ENCODE data around the gene UPK3B. TPM values are rescaled to one million over a fixed set of nuclear protein-coding genes. Genes with fewer than 3 reads are reported as not detected.
A peak's percentile ranks its signal among the peaks of the same experiment; 100 is the strongest.
"Not testable (repeated sequence)": the region's sequence is repeated elsewhere in the genome, so short reads cannot be mapped to it uniquely, and the experiment has no call there.

The UPK3B gene
- total RNA-seq, 1 donor from 2014 or later: 0.64 TPM

- no peaks in the 10 kb centered on the region for H3K27me3 Mint-ChIP-seq (ENCODE audit: low read depth, unreplicated experiment)
- DNase-seq (ENCODE audit: low read depth) (no peak), FAIRE-seq (no peak)
- H3K36me3 Mint-ChIP-seq (ENCODE audit: low read depth, unreplicated experiment): no peaks in the 10 kb centered on the region
- H3K27ac Mint-ChIP-seq (ENCODE audit: unreplicated experiment): no peak overlapping the region
- Histone ChIP-seq H2AFZ (ENCODE audit: low read depth, low read length) (no peak overlapping the region), H3K27ac (ENCODE audit: low read depth, low read length) (no peak overlapping the region), H3K4me2 (ENCODE audit: low read length) (no peak overlapping the region), H3K4me3 (ENCODE audit: insufficient read depth, low read depth, low read length) (no peak overlapping the region), H3K79me2 (ENCODE audit: insufficient read depth, low read length) (no peaks in the 10 kb centered on the region), H3K9me3 (ENCODE audit: insufficient read depth, low read depth, low read length) (no peaks in the 10 kb centered on the region), H4K20me1 (ENCODE audit: insufficient read depth, low read length) (no peaks in the 10 kb centered on the region), H3K4me1 (ENCODE audit: insufficient read depth, low read length) (peaks cover 2% of the 10 kb centered on the region), H3K36me3 (ENCODE audit: insufficient read depth, low read length) (no peaks in the 10 kb centered on the region), H3K9ac (ENCODE audit: low read length) (no peak overlapping the region), H3K27me3 (ENCODE audit: insufficient read depth, low read length) (no peaks in the 10 kb centered on the region)
- H3K4me1 Mint-ChIP-seq (ENCODE audit: low read depth, unreplicated experiment): no peaks in the 10 kb centered on the region
- TF ChIP-seq, protein P1, sequence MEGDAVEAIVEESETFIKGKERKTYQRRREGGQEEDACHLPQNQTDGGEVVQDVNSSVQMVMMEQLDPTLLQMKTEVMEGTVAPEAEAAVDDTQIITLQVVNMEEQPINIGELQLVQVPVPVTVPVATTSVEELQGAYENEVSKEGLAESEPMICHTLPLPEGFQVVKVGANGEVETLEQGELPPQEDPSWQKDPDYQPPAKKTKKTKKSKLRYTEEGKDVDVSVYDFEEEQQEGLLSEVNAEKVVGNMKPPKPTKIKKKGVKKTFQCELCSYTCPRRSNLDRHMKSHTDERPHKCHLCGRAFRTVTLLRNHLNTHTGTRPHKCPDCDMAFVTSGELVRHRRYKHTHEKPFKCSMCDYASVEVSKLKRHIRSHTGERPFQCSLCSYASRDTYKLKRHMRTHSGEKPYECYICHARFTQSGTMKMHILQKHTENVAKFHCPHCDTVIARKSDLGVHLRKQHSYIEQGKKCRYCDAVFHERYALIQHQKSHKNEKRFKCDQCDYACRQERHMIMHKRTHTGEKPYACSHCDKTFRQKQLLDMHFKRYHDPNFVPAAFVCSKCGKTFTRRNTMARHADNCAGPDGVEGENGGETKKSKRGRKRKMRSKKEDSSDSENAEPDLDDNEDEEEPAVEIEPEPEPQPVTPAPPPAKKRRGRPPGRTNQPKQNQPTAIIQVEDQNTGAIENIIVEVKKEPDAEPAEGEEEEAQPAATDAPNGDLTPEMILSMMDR (IDR thresholded peaks at IDR 0.05; ENCODE audit: insufficient read depth, low read depth, low read length): no peak
- TF ChIP-seq EZH2 (IDR thresholded peaks at IDR 0.05; ENCODE audit: insufficient read depth, low read length): no peak
- no peak overlapping the region for H3K4me3 Mint-ChIP-seq (ENCODE audit: unreplicated experiment)
- peaks cover 1% of the 10 kb centered on the region for H3K9me3 Mint-ChIP-seq (ENCODE audit: unreplicated experiment)
Observed at GRCh38 chr7:76514926-76515771, 4.8 kb downstream of the UPK3B start.

- Mint-ChIP-seq H3K9me3 (ENCODE audit: unreplicated experiment) (peaks cover 1% of the 10 kb centered on the region), H3K4me1 (ENCODE audit: low read depth, unreplicated experiment) (peaks cover 2% of the 10 kb centered on the region), H3K36me3 (ENCODE audit: low read depth, unreplicated experiment) (no peaks in the 10 kb centered on the region), H3K27me3 (ENCODE audit: low read depth, unreplicated experiment) (no peaks in the 10 kb centered on the region), H3K4me3 (ENCODE audit: unreplicated experiment) (no peak overlapping the region), H3K27ac (ENCODE audit: unreplicated experiment) (no peak overlapping the region)
- no peaks in the 10 kb centered on the region for H4K20me1 ChIP-seq (ENCODE audit: insufficient read depth, low read length)
- peaks cover 2% of the 10 kb centered on the region for H3K4me1 ChIP-seq (ENCODE audit: insufficient read depth, low read length)
- no peaks in the 10 kb centered on the region for H3K79me2 ChIP-seq (ENCODE audit: insufficient read depth, low read length)
- H3K4me2 ChIP-seq (ENCODE audit: low read length): peak overlapping the region; percentile 76
- no peaks in the 10 kb centered on the region for H3K36me3 ChIP-seq (ENCODE audit: insufficient read depth, low read length)
- H2AFZ ChIP-seq (ENCODE audit: low read depth, low read length): peak overlapping the region; percentile 81
- no peak overlapping the region for H3K9ac ChIP-seq (ENCODE audit: low read length)
- no peaks in the 10 kb centered on the region for H3K27me3 ChIP-seq (ENCODE audit: insufficient read depth, low read length)
- no peak for FAIRE-seq
- TF ChIP-seq, protein P1 (IDR thresholded peaks at IDR 0.05; ENCODE audit: insufficient read depth, low read depth, low read length): peak; percentile 35
- no peak for TF ChIP-seq EZH2 (IDR thresholded peaks at IDR 0.05; ENCODE audit: insufficient read depth, low read length)
- no peak overlapping the region for H3K27ac ChIP-seq (ENCODE audit: low read depth, low read length)
- H3K9me3 ChIP-seq (ENCODE audit: insufficient read depth, low read depth, low read length): no peaks in the 10 kb centered on the region
- no peak overlapping the region for H3K4me3 ChIP-seq (ENCODE audit: insufficient read depth, low read depth, low read length)
- DNase-seq (ENCODE audit: low read depth): peak; percentile 29
Observed at GRCh38 chr7:76515999-76516443, 5.7 kb downstream of the UPK3B start.

DNA sequence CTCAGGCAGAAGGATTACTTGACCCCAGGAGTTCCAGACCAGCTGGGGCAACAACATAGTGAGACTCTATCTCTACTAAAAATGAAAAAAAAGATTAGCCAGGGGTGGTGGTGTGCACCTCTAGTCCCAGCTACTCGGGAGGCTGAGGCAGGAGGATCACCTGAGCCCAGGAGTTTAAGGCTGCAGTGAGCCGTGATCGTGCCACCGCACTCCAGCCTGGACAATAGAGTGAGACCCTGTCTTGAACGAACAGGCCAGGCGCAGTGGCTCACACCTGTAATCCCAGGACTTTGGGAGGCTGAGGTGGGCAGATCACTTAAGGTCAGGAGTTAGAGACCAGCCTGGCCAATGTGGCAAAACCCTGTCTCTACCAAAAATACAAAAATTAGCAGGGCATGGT is 6.6 kb downstream of the UPK3B start:
- not testable (repeated sequence) for H3K4me3 ChIP-seq (ENCODE audit: insufficient read depth, low read depth, low read length); H3K4me2 ChIP-seq (ENCODE audit: low read length); H3K9ac ChIP-seq (ENCODE audit: low read length); H3K4me1 Mint-ChIP-seq (ENCODE audit: low read depth, unreplicated experiment); H3K9me3 Mint-ChIP-seq (ENCODE audit: unreplicated experiment); H2AFZ ChIP-seq (ENCODE audit: low read depth, low read length); H3K4me3 Mint-ChIP-seq (ENCODE audit: unreplicated experiment); H3K27me3 ChIP-seq (ENCODE audit: insufficient read depth, low read length); H3K27me3 Mint-ChIP-seq (ENCODE audit: low read depth, unreplicated experiment); H3K36me3 ChIP-seq (ENCODE audit: insufficient read depth, low read length); H3K9me3 ChIP-seq (ENCODE audit: insufficient read depth, low read depth, low read length); H4K20me1 ChIP-seq (ENCODE audit: insufficient read depth, low read length); H3K79me2 ChIP-seq (ENCODE audit: insufficient read depth, low read length); FAIRE-seq; H3K27ac Mint-ChIP-seq (ENCODE audit: unreplicated experiment); H3K4me1 ChIP-seq (ENCODE audit: insufficient read depth, low read length); H3K27ac ChIP-seq (ENCODE audit: low read depth, low read length); DNase-seq (ENCODE audit: low read depth); H3K36me3 Mint-ChIP-seq (ENCODE audit: low read depth, unreplicated experiment)

GRCh38 chr7:76526183-76526582 is 15.8 kb downstream of the UPK3B start:
- H3K79me2 ChIP-seq (ENCODE audit: insufficient read depth, low read length); H3K4me1 Mint-ChIP-seq (ENCODE audit: low read depth, unreplicated experiment); H3K4me2 ChIP-seq (ENCODE audit: low read length); H3K4me1 ChIP-seq (ENCODE audit: insufficient read depth, low read length); H3K36me3 Mint-ChIP-seq (ENCODE audit: low read depth, unreplicated experiment); H3K4me3 Mint-ChIP-seq (ENCODE audit: unreplicated experiment); H3K27ac ChIP-seq (ENCODE audit: low read depth, low read length); DNase-seq (ENCODE audit: low read depth); H3K4me3 ChIP-seq (ENCODE audit: insufficient read depth, low read depth, low read length); H3K9ac ChIP-seq (ENCODE audit: low read length); H4K20me1 ChIP-seq (ENCODE audit: insufficient read depth, low read length); FAIRE-seq; H3K9me3 Mint-ChIP-seq (ENCODE audit: unreplicated experiment); H3K27me3 ChIP-seq (ENCODE audit: insufficient read depth, low read length); H3K27ac Mint-ChIP-seq (ENCODE audit: unreplicated experiment); H3K36me3 ChIP-seq (ENCODE audit: insufficient read depth, low read length); H2AFZ ChIP-seq (ENCODE audit: low read depth, low read length); H3K9me3 ChIP-seq (ENCODE audit: insufficient read depth, low read depth, low read length); H3K27me3 Mint-ChIP-seq (ENCODE audit: low read depth, unreplicated experiment): not testable (repeated sequence)

Data from astrocyte (in vitro differentiated cells and primary cell).